Neuronal stem cell (in vitro differentiated cells): ENCODE results near the gene FAM107B.

Experiments used
- DNase-seq: peaks from one replicate; pipeline ENCODE4 v3.0.0-alpha.2; 2013; ENCODE audit warnings: low spot score
- H2AFZ ChIP-seq: one replicate; pipeline ENCODE4 v1.6.1; 2013; ENCODE audit warnings: mild to moderate bottlenecking, low read length, inconsistent platforms
- H2AK5ac ChIP-seq: 2 replicates; pipeline ENCODE4 v1.6.1; 2013; ENCODE audit warnings: low read depth, mild to moderate bottlenecking, inconsistent platforms, low read length, moderate library complexity, mixed read lengths
- H2BK120ac ChIP-seq: 2 replicates; pipeline ENCODE4 v1.6.1; 2013; ENCODE audit warnings: low read depth, mild to moderate bottlenecking, inconsistent platforms, low read length, moderate library complexity, mixed read lengths
- H2BK12ac ChIP-seq: one replicate; pipeline ENCODE4 v1.6.1; 2013; ENCODE audit warnings: low read length, inconsistent platforms
- H2BK15ac ChIP-seq: 2 replicates; pipeline ENCODE4 v1.6.1; 2013; ENCODE audit warnings: mild to moderate bottlenecking, low read length, inconsistent platforms, mixed read lengths
- H2BK5ac ChIP-seq: one replicate; pipeline ENCODE4 v1.6.1; 2013; ENCODE audit warnings: inconsistent platforms, mild to moderate bottlenecking, low read length, moderate library complexity
- H3K14ac ChIP-seq: one replicate; pipeline ENCODE4 v1.6.1; 2013; ENCODE audit warnings: low read length, inconsistent platforms
- H3K18ac ChIP-seq: 2 replicates; pipeline ENCODE4 v1.6.1; 2013; ENCODE audit warnings: low read length, inconsistent platforms
- H3K23ac ChIP-seq: 2 replicates; pipeline ENCODE4 v1.6.1; 2013; ENCODE audit warnings: low read depth, mild to moderate bottlenecking, mixed read lengths, low read length, inconsistent platforms; ENCODE audit not compliant: poor library complexity
- H3K27ac ChIP-seq: replicated peaks from 3 replicates; pipeline ENCODE4 v1.5.1; 2013; ENCODE audit warnings: low read length, inconsistent platforms
- H3K27me3 ChIP-seq, 3 experiments: 2 replicates each; pipeline ENCODE4 v1.6.1; 2013; ENCODE audit warnings: low read length in 3 of 3, mild to moderate bottlenecking in 2 of 3, inconsistent platforms in 1 of 3, low read depth in 1 of 3, mixed read lengths in 1 of 3, moderate library complexity in 1 of 3; ENCODE audit not compliant: control insufficient read depth in 3 of 3, insufficient read depth in 3 of 3
- H3K36me3 ChIP-seq, 2 donors: replicated peaks in 1 of 2; 2 replicates each; pipeline ENCODE4 v1.6.1; 2013; ENCODE audit warnings: low read length in 2 of 2; ENCODE audit not compliant: control insufficient read depth in 2 of 2, insufficient read depth in 2 of 2
- H3K4ac ChIP-seq: 2 replicates; pipeline ENCODE4 v1.6.1; 2013; ENCODE audit warnings: inconsistent platforms, mild to moderate bottlenecking, low read length, moderate library complexity
- H3K4me1 ChIP-seq, 2 donors: 1 replicate in 1 of 2; 2 replicates in 1 of 2; pipeline ENCODE4 v1.6.1; 2013; ENCODE audit warnings: low read length in 2 of 2, low read depth in 1 of 2; ENCODE audit not compliant: control insufficient read depth in 2 of 2, insufficient read depth in 1 of 2
- H3K4me2 ChIP-seq: one replicate; pipeline ENCODE4 v1.6.1; 2013; ENCODE audit warnings: mild to moderate bottlenecking, low read length, inconsistent platforms; ENCODE audit not compliant: insufficient read depth, poor library complexity, severe bottlenecking
- H3K4me3 ChIP-seq, 2 donors: 2 replicates each; pipeline ENCODE4 v1.5.1; 2013; ENCODE audit warnings: low read length in 2 of 2, mild to moderate bottlenecking in 2 of 2, inconsistent platforms in 1 of 2, moderate library complexity in 1 of 2
- H3K79me1 ChIP-seq: one replicate; pipeline ENCODE4 v1.6.1; 2013; ENCODE audit warnings: low read depth, mild to moderate bottlenecking, inconsistent platforms, low read length, moderate library complexity
- H3K9ac ChIP-seq: one replicate; pipeline ENCODE4 v1.6.1; 2013; ENCODE audit warnings: mild to moderate bottlenecking, low read depth, low read length, inconsistent platforms; ENCODE audit not compliant: poor library complexity
- H3K9me3 ChIP-seq, 2 donors: replicated peaks in 1 of 2; 2 replicates each; pipeline versions ENCODE3 to v1.6.1; 2013; ENCODE audit warnings: low read length in 2 of 2, mild to moderate bottlenecking in 2 of 2, inconsistent platforms in 1 of 2, low read depth in 1 of 2, mixed read lengths in 1 of 2, moderate library complexity in 1 of 2; ENCODE audit not compliant: control insufficient read depth in 2 of 2, insufficient read depth in 1 of 2
- H4K8ac ChIP-seq: one replicate; pipeline ENCODE4 v1.6.1; 2013; ENCODE audit warnings: low read depth, mild to moderate bottlenecking, inconsistent platforms, low read length, moderate library complexity
- H4K91ac ChIP-seq: one replicate; pipeline ENCODE4 v1.6.1; 2013; ENCODE audit warnings: low read length, low read depth, mild to moderate bottlenecking, inconsistent platforms; ENCODE audit not compliant: poor library complexity
- WGBS, 2 donors: extraction: QIAGEN DNeasy Blood & Tissue Kit; methylation state at CpG; one replicate each; pipeline ENCODE4 v1.1.7; 2013; ENCODE audit warnings: missing lambda C conversion rate in 2 of 2, mixed read lengths in 1 of 2; ENCODE audit not compliant: insufficient read length in 2 of 2, insufficient replicate concordance in 1 of 2; ENCODE audit errors: extremely low coverage in 2 of 2; 5-methylcytosine and 5-hydroxymethylcytosine counted together

FAM107B gene

GRCh38 chr10:14556285-14556956 is 218.3 kb downstream of the FAM107B start:
- Histone ChIP-seq H3K9me3 (no peaks in the 10 kb centered on the region), H3K9ac (peak overlapping the region; percentile 6), H2BK120ac (no peak overlapping the region), H2BK5ac (no peak overlapping the region), H4K8ac (no peak overlapping the region), H4K91ac (no peak overlapping the region), H3K27me3 (no peaks in the 10 kb centered on the region), H3K79me1 (peaks cover 2% of the 10 kb centered on the region), H3K27ac (no peak overlapping the region), H3K4me1 (peaks cover 11 to 15% of the 10 kb centered on the region in 2 donors), H3K4me3 (no peak overlapping the region), H3K23ac (no peak overlapping the region), H2BK15ac (no peak overlapping the region), H3K18ac (peak overlapping the region; percentile 38), H2BK12ac (no peak overlapping the region), H3K14ac (no peak overlapping the region), H2AFZ (no peak overlapping the region), H3K36me3 (no peaks in the 10 kb centered on the region), H3K4me2 (no peak overlapping the region), H2AK5ac (no peak overlapping the region), H3K4ac (no peak overlapping the region)
- no CpG with 5 or more reads among the region's 12 CpGs for WGBS, 2 donors
- no peak for DNase-seq

DNA sequence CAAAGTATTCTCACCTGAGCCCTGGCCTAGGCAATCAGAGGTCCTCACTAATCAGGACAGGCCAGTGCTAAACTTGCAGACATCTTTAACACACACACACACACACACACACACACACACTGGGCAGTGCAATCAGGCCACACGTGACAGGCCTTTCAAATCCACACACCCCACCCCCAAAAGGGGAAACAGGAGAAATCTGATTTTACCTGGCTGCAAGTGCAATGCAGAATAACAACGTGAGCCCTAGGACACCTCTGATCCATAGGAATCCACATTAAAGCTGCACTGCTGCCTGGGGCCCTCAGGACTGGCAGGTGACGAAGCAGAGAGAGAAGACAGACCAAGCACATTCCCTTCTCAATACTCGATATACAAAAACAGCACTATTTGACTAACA is 218.9 kb downstream of the FAM107B start:
- Histone ChIP-seq H3K9me3 (no peaks in the 10 kb centered on the region), H3K4me2 (no peak overlapping the region), H3K9ac (peak overlapping the region; percentile 73), H2AK5ac (no peak overlapping the region), H3K14ac (no peak overlapping the region), H4K8ac (no peak overlapping the region), H2BK15ac (no peak overlapping the region), H2AFZ (no peak overlapping the region), H2BK120ac (no peak overlapping the region), H3K18ac (no peak overlapping the region), H3K4me3 (no peak overlapping the region), H4K91ac (no peak overlapping the region), H3K36me3 (no peaks in the 10 kb centered on the region), H3K4ac (no peak overlapping the region), H3K23ac (no peak overlapping the region), H3K79me1 (peaks cover 2% of the 10 kb centered on the region), H3K4me1 (peaks cover 11 to 15% of the 10 kb centered on the region in 2 donors), H3K27ac (no peak overlapping the region), H2BK12ac (no peak overlapping the region), H2BK5ac (no peak overlapping the region), H3K27me3 (no peaks in the 10 kb centered on the region)
- DNase-seq: no peak
- no CpG with 5 or more reads among the region's 4 CpGs for WGBS, 2 donors

- Histone ChIP-seq H3K36me3 (no peaks in the 10 kb centered on the region), H3K4me1 (peaks cover 11 to 13% of the 10 kb centered on the region in 2 donors), H3K27ac (no peak overlapping the region), H2BK120ac (no peak overlapping the region), H2BK5ac (no peak overlapping the region), H2AFZ (no peak overlapping the region), H3K27me3 (no peaks in the 10 kb centered on the region), H3K9ac (no peak overlapping the region), H2AK5ac (no peak overlapping the region), H4K91ac (no peak overlapping the region), H2BK15ac (no peak overlapping the region), H3K9me3 (no peaks in the 10 kb centered on the region), H4K8ac (no peak overlapping the region), H3K4ac (no peak overlapping the region), H3K18ac (no peak overlapping the region), H3K14ac (no peak overlapping the region), H3K4me2 (no peak overlapping the region), H3K4me3 (no peak overlapping the region), H2BK12ac (no peak overlapping the region), H3K79me1 (peaks cover 2% of the 10 kb centered on the region), H3K23ac (no peak overlapping the region)
- DNase-seq: no peak
- WGBS, 2 donors: no CpG with 5 or more reads among the region's 3 CpGs
Measured at GRCh38 chr10:14554491-14555205, 220.0 kb downstream of the FAM107B start.

DNA sequence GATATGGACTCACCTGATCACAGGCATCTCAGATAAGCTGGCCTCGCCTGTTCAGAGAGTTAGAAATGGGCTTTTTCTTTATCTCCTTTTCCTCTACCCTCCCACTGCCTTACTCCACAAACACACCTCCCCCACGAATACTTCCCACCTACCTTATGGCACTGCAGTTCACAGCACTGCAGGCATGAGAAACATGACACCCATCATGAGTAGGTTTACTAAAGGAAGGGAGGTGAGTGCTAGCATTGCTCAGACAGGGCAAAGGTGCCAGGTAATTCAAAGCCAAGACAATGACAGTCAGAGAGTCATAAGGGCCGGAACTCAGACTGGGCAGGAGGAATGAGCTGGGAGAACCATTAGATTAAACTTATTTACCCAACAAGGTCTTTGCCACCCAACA is 220.6 kb downstream of the FAM107B start:
- WGBS, 2 donors: 100% methylated on average over 1 of the region's 3 CpGs; no CpG with 5 or more reads in 1 of the 2 donors
- H3K27ac ChIP-seq: no peak overlapping the region
- H3K14ac ChIP-seq: no peak overlapping the region

More for the DNA sequence above, 220.6 kb downstream of the FAM107B start:
- Histone ChIP-seq H3K27me3 (no peaks in the 10 kb centered on the region), H2AK5ac (no peak overlapping the region), H2BK5ac (no peak overlapping the region), H3K4me2 (no peak overlapping the region), H2AFZ (no peak overlapping the region), H2BK15ac (no peak overlapping the region), H3K79me1 (peaks cover 2% of the 10 kb centered on the region), H3K9ac (no peak overlapping the region), H3K23ac (no peak overlapping the region), H2BK120ac (no peak overlapping the region), H3K36me3 (no peaks in the 10 kb centered on the region), H3K18ac (no peak overlapping the region), H3K4me1 (peaks cover 11 to 14% of the 10 kb centered on the region in 2 donors), H3K4ac (no peak overlapping the region), H3K9me3 (no peaks in the 10 kb centered on the region), H4K8ac (no peak overlapping the region), H4K91ac (no peak overlapping the region), H2BK12ac (no peak overlapping the region), H3K4me3 (no peak overlapping the region)
- no peak for DNase-seq
